Neural progenitor cell (in vitro differentiated cells): ENCODE results near the gene ITGAD. TPM values are rescaled to one million over a fixed set of nuclear protein-coding genes. Genes with fewer than 3 reads are reported as not detected.

Source experiments
- DNase-seq: peaks from one replicate; pipeline ENCODE4 v3.0.0-alpha.2; 2016; ENCODE audit warnings: low spot score
- H2AFZ ChIP-seq: fragments of 200-600 bp; sonication (generic); replicated peaks from 2 replicates; pipeline ENCODE4 v1.6.1; 2016; ENCODE audit warnings: antibody characterized with exemption
- H3F3A ChIP-seq: fragments of 200-600 bp; sonication (generic); 2 replicates; pipeline ENCODE4 v1.6.1; 2016; ENCODE audit warnings: antibody characterized with exemption, low read depth
- H3K27ac ChIP-seq: fragments of 200-600 bp; sonication (generic); 2 replicates; pipeline ENCODE4 v1.5.1; 2016; ENCODE audit warnings: mild to moderate bottlenecking
- H3K27me3 ChIP-seq: fragments of 200-600 bp; sonication (generic); 2 replicates; pipeline ENCODE4 v1.6.1; 2016; ENCODE audit warnings: mild to moderate bottlenecking, moderate library complexity
- H3K36me3 ChIP-seq: fragments of 200-600 bp; sonication (generic); 2 replicates; pipeline ENCODE4 v1.5.1; 2016
- H3K4me1 ChIP-seq: fragments of 200-600 bp; sonication (generic); 2 replicates; pipeline ENCODE4 v1.6.1; 2016; ENCODE audit warnings: mixed run types
- H3K4me2 ChIP-seq: fragments of 200-600 bp; sonication (generic); 2 replicates; pipeline ENCODE4 v1.6.1; 2016
- H3K4me3 ChIP-seq: fragments of 200-600 bp; sonication (generic); 2 replicates; pipeline ENCODE4 v1.5.1; 2016
- H3K79me2 ChIP-seq: fragments of 200-600 bp; sonication (generic); 2 replicates; pipeline ENCODE4 v1.6.1; 2016; ENCODE audit warnings: low read depth
- H3K9ac ChIP-seq: fragments of 200-600 bp; sonication (generic); 2 replicates; pipeline ENCODE4 v1.6.1; 2016
- H3K9me3 ChIP-seq: fragments of 200-600 bp; sonication (generic); 2 replicates; pipeline ENCODE4 v1.5.1; 2016; ENCODE audit warnings: low read depth
- H4K20me1 ChIP-seq: fragments of 200-600 bp; sonication (generic); 2 replicates; pipeline ENCODE4 v1.6.1; 2016; ENCODE audit warnings: low read depth
- H3K27ac Mint-ChIP-seq: 3 replicates; pipeline ENCODE4 v1.8.0; 2021; ENCODE audit warnings: mixed read lengths
- H3K27me3 Mint-ChIP-seq: 2 replicates; pipeline ENCODE4 v1.8.0; 2022; ENCODE audit warnings: low read depth, mild to moderate bottlenecking, inconsistent platforms, moderate library complexity, mixed read lengths; ENCODE audit not compliant: insufficient read depth
- H3K36me3 Mint-ChIP-seq: 3 replicates; pipeline ENCODE4 v1.8.0; 2021; ENCODE audit warnings: mixed read lengths
- H3K4me1 Mint-ChIP-seq: 3 replicates; pipeline ENCODE4 v1.8.0; 2021; ENCODE audit warnings: mixed read lengths
- H3K4me3 Mint-ChIP-seq: 3 replicates; pipeline ENCODE4 v1.8.0; 2021; ENCODE audit warnings: mild to moderate bottlenecking, moderate library complexity, mixed read lengths
- H3K9me3 Mint-ChIP-seq: 3 replicates; pipeline ENCODE4 v1.8.0; 2020; ENCODE audit warnings: mixed read lengths
- EZH2 ChIP-seq: fragments of 200-600 bp; sonication (generic); IDR thresholded peaks from 2 replicates; pipeline ENCODE4 v1.6.1; 2017; ENCODE audit warnings: antibody characterized with exemption, mild to moderate bottlenecking, moderate library complexity
- EZH2phosphoT487 ChIP-seq: fragments of 200-600 bp; sonication (generic); IDR thresholded peaks from 2 replicates; pipeline ENCODE4 v1.6.1; 2017; ENCODE audit warnings: antibody characterized with exemption
- total RNA-seq: library from RNA; depleted of rRNA; stranded (reverse); fragments of >200 nt; gene quantifications from 2 replicates; pipeline ENCODE4 v1.2.3, GENCODE V29; 2015; ENCODE audit warnings: low replicate concordance
- TF ChIP-seq, protein P1 (sequence below): fragments of 200-600 bp; sonication (generic); IDR thresholded peaks from 2 replicates; pipeline ENCODE4 v1.5.1; 2017; ENCODE audit warnings: antibody characterized with exemption, mild to moderate bottlenecking

ITGAD gene
- total RNA-seq, 1 donor from 2014 or later, result not detected

GRCh38 chr16:31461201-31461920 is 68.2 kb downstream of the ITGAD start:
- Histone ChIP-seq H3F3A (peaks cover 26% of the 10 kb centered on the region), H3K27ac (no peak overlapping the region), H3K4me1 (peaks cover 5% of the 10 kb centered on the region), H3K36me3 (no peaks in the 10 kb centered on the region), H3K4me3 (no peak overlapping the region), H3K4me2 (no peak overlapping the region), H3K9me3 (no peaks in the 10 kb centered on the region), H3K27me3 (no peaks in the 10 kb centered on the region), H2AFZ (no peak overlapping the region), H3K9ac (no peak overlapping the region), H4K20me1 (peaks cover 25% of the 10 kb centered on the region), H3K79me2 (peaks cover 22% of the 10 kb centered on the region)
- Mint-ChIP-seq H3K9me3 (no peaks in the 10 kb centered on the region), H3K4me1 (peaks cover 14% of the 10 kb centered on the region), H3K36me3 (peaks cover 2% of the 10 kb centered on the region), H3K4me3 (peak overlapping the region; percentile 72), H3K27ac (no peak overlapping the region), H3K27me3 (peaks cover 2% of the 10 kb centered on the region)
- TF ChIP-seq, protein P1, sequence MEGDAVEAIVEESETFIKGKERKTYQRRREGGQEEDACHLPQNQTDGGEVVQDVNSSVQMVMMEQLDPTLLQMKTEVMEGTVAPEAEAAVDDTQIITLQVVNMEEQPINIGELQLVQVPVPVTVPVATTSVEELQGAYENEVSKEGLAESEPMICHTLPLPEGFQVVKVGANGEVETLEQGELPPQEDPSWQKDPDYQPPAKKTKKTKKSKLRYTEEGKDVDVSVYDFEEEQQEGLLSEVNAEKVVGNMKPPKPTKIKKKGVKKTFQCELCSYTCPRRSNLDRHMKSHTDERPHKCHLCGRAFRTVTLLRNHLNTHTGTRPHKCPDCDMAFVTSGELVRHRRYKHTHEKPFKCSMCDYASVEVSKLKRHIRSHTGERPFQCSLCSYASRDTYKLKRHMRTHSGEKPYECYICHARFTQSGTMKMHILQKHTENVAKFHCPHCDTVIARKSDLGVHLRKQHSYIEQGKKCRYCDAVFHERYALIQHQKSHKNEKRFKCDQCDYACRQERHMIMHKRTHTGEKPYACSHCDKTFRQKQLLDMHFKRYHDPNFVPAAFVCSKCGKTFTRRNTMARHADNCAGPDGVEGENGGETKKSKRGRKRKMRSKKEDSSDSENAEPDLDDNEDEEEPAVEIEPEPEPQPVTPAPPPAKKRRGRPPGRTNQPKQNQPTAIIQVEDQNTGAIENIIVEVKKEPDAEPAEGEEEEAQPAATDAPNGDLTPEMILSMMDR, result no peak
- no peak for DNase-seq

DNA sequence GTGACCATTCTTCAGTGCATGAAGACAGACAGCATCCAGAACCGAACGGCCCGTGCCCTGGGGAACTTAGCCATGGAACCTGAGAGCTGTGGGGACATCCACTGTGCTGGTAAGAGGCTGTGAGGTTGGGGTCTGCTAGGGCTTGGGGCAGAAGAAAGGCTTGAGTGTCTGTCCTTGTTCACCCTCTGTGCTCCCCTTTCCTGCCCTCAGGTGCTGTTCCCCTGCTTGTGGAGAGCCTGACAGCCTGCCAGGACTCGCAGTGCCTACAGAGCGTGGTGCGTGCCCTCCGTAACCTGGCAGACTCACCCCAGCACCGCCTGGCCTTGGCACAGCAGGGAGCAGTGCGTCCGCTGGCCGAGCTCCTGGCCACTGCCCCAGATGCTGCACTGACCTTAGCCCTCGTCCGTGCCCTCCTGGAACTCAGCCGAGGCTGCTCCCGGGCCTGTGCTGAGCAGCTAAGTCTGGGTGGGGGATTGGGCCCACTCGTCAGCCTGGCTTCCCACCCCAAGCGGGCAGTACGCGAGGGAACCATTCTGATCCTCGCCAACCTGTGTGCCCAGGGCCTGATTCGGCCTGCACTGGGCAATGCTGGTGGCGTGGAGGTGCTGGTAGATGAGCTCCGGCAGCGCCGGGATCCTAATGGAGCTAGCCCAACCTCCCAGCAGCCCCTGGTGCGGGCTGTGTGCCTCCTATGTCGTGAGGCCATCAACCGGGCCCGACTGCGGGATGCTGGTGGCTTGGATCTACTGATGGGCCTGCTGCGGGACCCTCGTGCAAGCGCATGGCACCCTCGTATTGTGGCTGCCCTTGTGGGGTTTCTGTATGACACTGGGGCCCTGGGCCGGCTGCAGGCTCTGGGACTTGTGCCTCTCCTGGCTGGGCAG is 69.0 kb downstream of the ITGAD start:
- Histone ChIP-seq H3K9ac (no peak overlapping the region), H3K4me2 (no peak overlapping the region), H3K4me3 (no peak overlapping the region), H3F3A (peaks cover 26% of the 10 kb centered on the region), H3K9me3 (no peaks in the 10 kb centered on the region), H3K79me2 (peaks cover 14% of the 10 kb centered on the region), H3K36me3 (no peaks in the 10 kb centered on the region), H2AFZ (no peak overlapping the region), H3K27me3 (no peaks in the 10 kb centered on the region), H4K20me1 (peaks cover 17% of the 10 kb centered on the region), H3K27ac (no peak overlapping the region), H3K4me1 (peaks cover 5% of the 10 kb centered on the region)
- no peak for DNase-seq
- peaks cover 5% of the 10 kb centered on the region for H3K36me3 Mint-ChIP-seq
- H3K27ac Mint-ChIP-seq, result no peak overlapping the region
- TF ChIP-seq EZH2phosphoT487 (no peak), EZH2 (no peak)
- TF ChIP-seq, protein P1, result no peak
- H3K4me1 Mint-ChIP-seq, result peaks cover 14% of the 10 kb centered on the region
- H3K4me3 Mint-ChIP-seq, result no peak overlapping the region
- H3K9me3 Mint-ChIP-seq, result no peaks in the 10 kb centered on the region
- peaks cover 2% of the 10 kb centered on the region for H3K27me3 Mint-ChIP-seq

DNA sequence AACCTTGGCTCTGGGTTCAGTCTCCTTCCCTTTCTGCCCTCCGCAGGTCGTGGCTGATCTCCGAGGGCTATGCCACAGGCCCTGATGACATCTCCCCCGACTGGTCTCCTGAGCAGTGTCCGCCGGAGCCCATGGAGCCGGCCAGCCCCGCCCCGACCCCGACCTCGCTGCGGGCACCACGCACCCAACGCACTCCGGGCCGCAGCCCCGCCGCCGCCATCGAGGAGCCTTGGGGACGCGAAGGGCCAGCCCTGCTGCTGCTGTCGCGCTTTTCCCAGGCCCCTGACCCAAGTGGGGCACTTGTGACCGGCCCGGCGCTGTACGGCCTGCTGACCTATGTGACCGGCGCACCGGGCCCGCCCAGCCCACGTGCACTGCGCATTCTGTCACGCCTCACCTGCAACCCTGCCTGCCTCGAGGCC is 71.2 kb downstream of the ITGAD start:
- DNase-seq, result no peak
- TF ChIP-seq EZH2, result no peak
- TF ChIP-seq, protein P1, result no peak
- TF ChIP-seq EZH2phosphoT487, result no peak
- Histone ChIP-seq H3K79me2 (no peaks in the 10 kb centered on the region), H3K9ac (no peak overlapping the region), H3K4me1 (no peaks in the 10 kb centered on the region), H3K27me3 (no peaks in the 10 kb centered on the region), H3K4me3 (no peak overlapping the region), H3K4me2 (no peak overlapping the region), H3K27ac (no peak overlapping the region), H3K9me3 (no peaks in the 10 kb centered on the region), H3F3A (peaks cover 7% of the 10 kb centered on the region), H4K20me1 (no peaks in the 10 kb centered on the region), H2AFZ (no peak overlapping the region), H3K36me3 (no peaks in the 10 kb centered on the region)
- Mint-ChIP-seq H3K4me1 (peaks cover 7% of the 10 kb centered on the region), H3K27ac (no peak overlapping the region), H3K36me3 (peaks cover 5% of the 10 kb centered on the region), H3K27me3 (peaks cover 2% of the 10 kb centered on the region), H3K4me3 (peak overlapping the region; percentile 69), H3K9me3 (no peaks in the 10 kb centered on the region)
